ENCODE data around the gene MARCHF11. TPM values are rescaled to one million over a fixed set of nuclear protein-coding genes. Genes with fewer than 3 reads are reported as not detected.

The MARCHF11 gene
- total and polyA plus RNA-seq, 2 donors (not counting 1 experiment from before 2014, with no cell fraction given): not detected

DNA sequence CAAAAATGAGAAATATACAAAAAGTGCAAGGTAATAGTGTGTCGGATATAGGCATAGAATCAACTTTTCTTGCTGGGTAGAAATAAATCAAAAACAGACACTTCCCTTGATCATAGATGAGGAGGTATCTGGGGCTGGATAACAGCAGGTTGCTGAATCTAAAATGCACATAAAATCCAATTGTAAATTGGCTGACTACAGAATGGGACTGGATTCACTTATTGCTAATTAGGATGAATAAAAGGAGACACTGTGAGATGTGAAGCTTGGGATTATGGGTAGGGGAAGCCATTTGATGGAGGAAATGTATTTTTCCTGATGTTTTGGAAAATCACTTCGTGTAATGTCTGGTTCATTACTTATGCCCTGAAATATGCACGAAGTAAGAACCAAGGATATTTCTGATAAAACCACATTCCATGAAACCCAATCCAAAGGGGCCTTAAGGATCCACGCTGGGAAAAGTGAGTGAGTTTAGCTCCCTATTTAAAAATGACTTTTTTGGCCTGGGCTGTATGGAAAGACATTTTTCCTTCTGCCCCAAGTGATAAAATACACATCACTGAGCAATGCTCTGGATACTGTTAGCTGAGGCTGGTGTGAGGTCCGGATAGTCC, 136.1 kb downstream of the MARCHF11 start:
- Histone ChIP-seq H3K27ac (ENCODE audit: insufficient read depth, low read length) (no peak overlapping the region), H3K9me3 (ENCODE audit: control insufficient read depth, insufficient read depth, low read depth, low read length) (no peaks in the 10 kb centered on the region), H4K20me1 (ENCODE audit: control insufficient read depth, extremely low read depth, insufficient read depth, low read length) (no peaks in the 10 kb centered on the region), H3K9ac (ENCODE audit: insufficient read depth, low read length) (no peak overlapping the region), H2AFZ (ENCODE audit: low read length) (no peak overlapping the region), H3K4me3 (replicated peaks in 1 of 4; ENCODE audit: control extremely low read depth in 1 of 4, insufficient read depth in 1 of 4, low read depth in 3 of 4, low read length in 4 of 4) (no peak overlapping the region), H3K4me1 (ENCODE audit: control insufficient read depth, extremely low read depth, insufficient read depth, low read length) (no peaks in the 10 kb centered on the region), H3K79me2 (ENCODE audit: control insufficient read depth, insufficient read depth, low read length) (no peaks in the 10 kb centered on the region), H3K4me2 (ENCODE audit: extremely low read depth, insufficient read depth, low read length) (no peak overlapping the region), H3K36me3 (ENCODE audit: control insufficient read depth, insufficient read depth, low read length) (no peaks in the 10 kb centered on the region), H3K27me3 (ENCODE audit: control insufficient read depth, insufficient read depth, low read length) (no peaks in the 10 kb centered on the region)
- TF ChIP-seq EZH2 (IDR thresholded peaks at IDR 0.05; ENCODE audit: low read length, missing control alignments): no peak
- TF ChIP-seq, protein P1, sequence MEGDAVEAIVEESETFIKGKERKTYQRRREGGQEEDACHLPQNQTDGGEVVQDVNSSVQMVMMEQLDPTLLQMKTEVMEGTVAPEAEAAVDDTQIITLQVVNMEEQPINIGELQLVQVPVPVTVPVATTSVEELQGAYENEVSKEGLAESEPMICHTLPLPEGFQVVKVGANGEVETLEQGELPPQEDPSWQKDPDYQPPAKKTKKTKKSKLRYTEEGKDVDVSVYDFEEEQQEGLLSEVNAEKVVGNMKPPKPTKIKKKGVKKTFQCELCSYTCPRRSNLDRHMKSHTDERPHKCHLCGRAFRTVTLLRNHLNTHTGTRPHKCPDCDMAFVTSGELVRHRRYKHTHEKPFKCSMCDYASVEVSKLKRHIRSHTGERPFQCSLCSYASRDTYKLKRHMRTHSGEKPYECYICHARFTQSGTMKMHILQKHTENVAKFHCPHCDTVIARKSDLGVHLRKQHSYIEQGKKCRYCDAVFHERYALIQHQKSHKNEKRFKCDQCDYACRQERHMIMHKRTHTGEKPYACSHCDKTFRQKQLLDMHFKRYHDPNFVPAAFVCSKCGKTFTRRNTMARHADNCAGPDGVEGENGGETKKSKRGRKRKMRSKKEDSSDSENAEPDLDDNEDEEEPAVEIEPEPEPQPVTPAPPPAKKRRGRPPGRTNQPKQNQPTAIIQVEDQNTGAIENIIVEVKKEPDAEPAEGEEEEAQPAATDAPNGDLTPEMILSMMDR (conservative IDR thresholded peaks at IDR 0.05 in 1 of 2, IDR thresholded peaks at IDR 0.05 in 1 of 2; ENCODE audit: low read depth in 1 of 2, low read length in 2 of 2): no peak
- DNase-seq (ENCODE audit: low read depth in 2 of 2): no peak

DNA sequence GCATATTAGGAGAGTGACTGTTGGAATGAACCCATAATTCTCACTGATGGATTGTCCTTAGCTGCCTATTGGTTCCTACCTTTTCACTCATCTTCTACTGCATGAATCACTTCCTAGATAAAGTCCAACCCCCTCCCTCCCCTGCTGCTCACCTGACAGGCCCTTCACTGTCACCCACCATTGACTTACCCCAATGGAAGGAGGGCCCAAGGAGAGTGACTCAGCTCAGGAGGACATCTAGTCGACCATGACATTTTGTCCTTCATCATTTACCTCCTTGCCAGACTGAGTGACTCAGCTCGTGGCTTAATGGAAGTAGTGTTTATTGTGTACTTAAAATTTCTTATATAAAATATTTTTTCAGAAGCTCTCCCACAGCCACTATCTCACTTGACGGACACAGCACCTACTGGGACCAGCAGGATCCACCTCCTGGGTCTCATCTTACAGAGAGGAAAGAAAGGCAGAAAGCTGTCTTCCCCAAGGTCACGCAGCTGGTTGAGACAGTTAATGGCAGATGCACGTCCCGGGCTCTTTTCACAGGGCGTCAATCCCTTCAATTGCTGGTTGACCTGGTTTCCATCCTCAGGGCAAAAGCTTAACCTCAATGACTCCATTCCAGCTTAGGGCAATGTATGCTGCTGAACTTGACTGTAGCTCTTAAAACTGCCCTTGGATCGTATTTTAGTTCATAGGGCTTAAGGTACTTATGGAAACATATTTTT, 142.3 kb downstream of the MARCHF11 start:
- Histone ChIP-seq H3K27ac (ENCODE audit: insufficient read depth, low read length) (no peak overlapping the region), H3K4me2 (ENCODE audit: extremely low read depth, insufficient read depth, low read length) (no peak overlapping the region), H2AFZ (ENCODE audit: low read length) (no peak overlapping the region), H3K27me3 (ENCODE audit: control insufficient read depth, insufficient read depth, low read length) (no peaks in the 10 kb centered on the region), H4K20me1 (ENCODE audit: control insufficient read depth, extremely low read depth, insufficient read depth, low read length) (no peaks in the 10 kb centered on the region), H3K4me3 (replicated peaks in 1 of 4; ENCODE audit: control extremely low read depth in 1 of 4, insufficient read depth in 1 of 4, low read depth in 3 of 4, low read length in 4 of 4) (no peak overlapping the region), H3K9ac (ENCODE audit: insufficient read depth, low read length) (no peak overlapping the region), H3K79me2 (ENCODE audit: control insufficient read depth, insufficient read depth, low read length) (no peaks in the 10 kb centered on the region), H3K4me1 (ENCODE audit: control insufficient read depth, extremely low read depth, insufficient read depth, low read length) (no peaks in the 10 kb centered on the region), H3K9me3 (ENCODE audit: control insufficient read depth, insufficient read depth, low read depth, low read length) (no peaks in the 10 kb centered on the region), H3K36me3 (ENCODE audit: control insufficient read depth, insufficient read depth, low read length) (no peaks in the 10 kb centered on the region)
- TF ChIP-seq, protein P1 (conservative IDR thresholded peaks at IDR 0.05 in 1 of 2, IDR thresholded peaks at IDR 0.05 in 1 of 2; ENCODE audit: low read depth in 1 of 2, low read length in 2 of 2): no peak
- TF ChIP-seq EZH2 (IDR thresholded peaks at IDR 0.05; ENCODE audit: low read length, missing control alignments): no peak
- DNase-seq (ENCODE audit: low read depth in 2 of 2): no peak

DNA sequence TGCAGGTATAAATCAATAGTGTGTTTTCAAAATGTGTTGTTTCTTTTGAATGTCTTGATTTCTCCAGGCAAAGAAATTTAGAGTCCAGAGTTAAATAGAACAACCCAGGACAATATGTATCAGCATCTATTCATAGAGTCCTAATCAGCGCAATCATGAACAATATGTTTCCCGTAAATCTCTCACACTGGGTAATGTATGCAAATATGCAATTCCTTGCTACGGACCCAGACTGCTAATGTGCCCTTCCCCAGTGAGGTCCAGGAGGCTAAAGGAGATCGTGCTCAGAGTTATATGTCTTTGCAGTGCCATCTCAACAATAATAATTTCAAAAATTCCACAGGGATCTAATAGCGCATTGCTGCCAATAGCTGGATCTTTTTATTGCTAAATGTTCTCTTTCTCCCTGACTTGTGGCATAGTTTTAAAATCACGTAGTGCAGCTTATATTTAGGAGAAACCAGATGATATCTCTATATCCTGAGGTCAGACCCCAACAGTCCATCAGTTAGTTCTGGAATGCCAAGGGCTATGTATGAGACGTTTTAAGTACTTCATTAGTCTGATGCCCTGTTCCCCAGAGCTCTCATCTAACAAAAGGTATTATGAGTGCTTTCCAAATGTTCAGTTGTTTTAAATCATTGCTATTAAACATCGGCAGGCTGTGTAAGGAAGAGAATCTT, 145.1 kb downstream of the MARCHF11 start:
- no peak overlapping the region for H2AFZ ChIP-seq (ENCODE audit: low read length)
- no peak for DNase-seq (ENCODE audit: low read depth in 2 of 2)
- H3K27ac ChIP-seq (ENCODE audit: insufficient read depth, low read length): no peak overlapping the region
- H3K4me2 ChIP-seq (ENCODE audit: extremely low read depth, insufficient read depth, low read length): no peak overlapping the region
- no peaks in the 10 kb centered on the region for H4K20me1 ChIP-seq (ENCODE audit: control insufficient read depth, extremely low read depth, insufficient read depth, low read length)
- H3K79me2 ChIP-seq (ENCODE audit: control insufficient read depth, insufficient read depth, low read length): no peaks in the 10 kb centered on the region
- H3K4me3 ChIP-seq (replicated peaks in 1 of 4; ENCODE audit: control extremely low read depth in 1 of 4, insufficient read depth in 1 of 4, low read depth in 3 of 4, low read length in 4 of 4): no peak overlapping the region
- H3K9me3 ChIP-seq (ENCODE audit: control insufficient read depth, insufficient read depth, low read depth, low read length): no peaks in the 10 kb centered on the region
- no peaks in the 10 kb centered on the region for H3K4me1 ChIP-seq (ENCODE audit: control insufficient read depth, extremely low read depth, insufficient read depth, low read length)
- H3K36me3 ChIP-seq (ENCODE audit: control insufficient read depth, insufficient read depth, low read length): no peaks in the 10 kb centered on the region
- no peaks in the 10 kb centered on the region for H3K27me3 ChIP-seq (ENCODE audit: control insufficient read depth, insufficient read depth, low read length)
- TF ChIP-seq, protein P1 (conservative IDR thresholded peaks at IDR 0.05 in 1 of 2, IDR thresholded peaks at IDR 0.05 in 1 of 2; ENCODE audit: low read depth in 1 of 2, low read length in 2 of 2): no peak
- TF ChIP-seq EZH2 (IDR thresholded peaks at IDR 0.05; ENCODE audit: low read length, missing control alignments): no peak
- no peak overlapping the region for H3K9ac ChIP-seq (ENCODE audit: insufficient read depth, low read length)

Data from fibroblast of lung (primary cell).